C4-2B (cell line): ENCODE measurements around the gene NPAS3.

Source experiments
- ZFX ChIP-seq: fragments of 450-650 bp; IDR thresholded peaks from 2 replicates; pipeline ENCODE4 v1.6.1; 2017
- TF ChIP-seq, protein P1 (sequence below): fragments of 450-650 bp; conservative IDR thresholded peaks from 2 replicates; pipeline ENCODE4 v1.5.1; 2017; ENCODE audit warnings: mild to moderate bottlenecking

DNA sequence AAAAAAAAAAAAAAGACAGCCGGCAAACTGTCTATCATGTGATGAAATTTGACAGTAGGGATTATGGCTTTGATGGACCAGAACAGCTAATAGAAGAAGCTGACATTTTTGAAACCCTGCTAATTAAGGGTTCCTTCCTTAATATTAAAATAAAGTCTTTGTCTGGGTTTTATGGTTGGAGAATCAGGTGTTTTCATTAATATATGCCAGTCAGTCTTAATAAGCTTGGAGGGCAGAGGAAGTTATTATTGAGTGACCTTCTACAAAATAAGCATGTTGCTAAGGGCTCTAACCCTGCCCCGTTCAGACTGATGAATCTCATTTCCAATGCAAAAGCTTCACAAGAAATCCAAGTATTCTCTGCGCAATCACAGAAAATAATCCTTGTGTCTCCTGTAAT, 722.4 kb downstream of the NPAS3 start:
- TF ChIP-seq, protein P1, sequence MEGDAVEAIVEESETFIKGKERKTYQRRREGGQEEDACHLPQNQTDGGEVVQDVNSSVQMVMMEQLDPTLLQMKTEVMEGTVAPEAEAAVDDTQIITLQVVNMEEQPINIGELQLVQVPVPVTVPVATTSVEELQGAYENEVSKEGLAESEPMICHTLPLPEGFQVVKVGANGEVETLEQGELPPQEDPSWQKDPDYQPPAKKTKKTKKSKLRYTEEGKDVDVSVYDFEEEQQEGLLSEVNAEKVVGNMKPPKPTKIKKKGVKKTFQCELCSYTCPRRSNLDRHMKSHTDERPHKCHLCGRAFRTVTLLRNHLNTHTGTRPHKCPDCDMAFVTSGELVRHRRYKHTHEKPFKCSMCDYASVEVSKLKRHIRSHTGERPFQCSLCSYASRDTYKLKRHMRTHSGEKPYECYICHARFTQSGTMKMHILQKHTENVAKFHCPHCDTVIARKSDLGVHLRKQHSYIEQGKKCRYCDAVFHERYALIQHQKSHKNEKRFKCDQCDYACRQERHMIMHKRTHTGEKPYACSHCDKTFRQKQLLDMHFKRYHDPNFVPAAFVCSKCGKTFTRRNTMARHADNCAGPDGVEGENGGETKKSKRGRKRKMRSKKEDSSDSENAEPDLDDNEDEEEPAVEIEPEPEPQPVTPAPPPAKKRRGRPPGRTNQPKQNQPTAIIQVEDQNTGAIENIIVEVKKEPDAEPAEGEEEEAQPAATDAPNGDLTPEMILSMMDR = no peak
- TF ChIP-seq ZFX = no peak
